Progenitor cell of endocrine pancreas (in vitro differentiated cells): ENCODE measurements around the gene RAP1GDS1. TPM values are rescaled to one million over a fixed set of nuclear protein-coding genes. Genes with fewer than 3 reads are reported as not detected.

Experiments
- DNase-seq: peaks from one replicate; pipeline ENCODE4 v3.0.0; 2021; ENCODE audit warnings: low spot score; ENCODE audit not compliant: unreplicated experiment
- H3K27ac Mint-ChIP-seq: 2 replicates; pipeline ENCODE4 v1.8.0; 2021; ENCODE audit warnings: mild to moderate bottlenecking, moderate library complexity, mixed read lengths
- H3K27me3 Mint-ChIP-seq: 2 replicates; pipeline ENCODE4 v1.8.0; 2021; ENCODE audit warnings: mixed read lengths
- H3K36me3 Mint-ChIP-seq: 2 replicates; pipeline ENCODE4 v1.8.0; 2022; ENCODE audit warnings: mixed read lengths; ENCODE audit not compliant: insufficient read depth
- H3K4me1 Mint-ChIP-seq: 2 replicates; pipeline ENCODE4 v1.8.0; 2021; ENCODE audit warnings: low read depth, mixed read lengths
- H3K4me3 Mint-ChIP-seq: 2 replicates; pipeline ENCODE4 v1.8.0; 2021; ENCODE audit warnings: low read depth, mild to moderate bottlenecking, moderate library complexity, mixed read lengths
- H3K9me3 Mint-ChIP-seq: 2 replicates; pipeline ENCODE4 v1.8.0; 2021; ENCODE audit warnings: low read depth, mixed read lengths
- CTCF ChIP-seq: fragments of 200-600 bp; sonication (generic); IDR thresholded peaks from one replicate; pipeline ENCODE4 v1.5.0; 2021; ENCODE audit warnings: antibody characterized with exemption, mild to moderate bottlenecking; ENCODE audit not compliant: unreplicated experiment
- total RNA-seq: library from RNA; stranded (reverse); gene quantifications from 2 replicates; pipeline ENCODE4 v1.2.1, GENCODE V29; 2021

The RAP1GDS1 gene
- total RNA-seq, 1 donor from 2014 or later, result 24.4 TPM

- H3K27ac Mint-ChIP-seq, result no peak overlapping the region
- no peak for TF ChIP-seq CTCF
- no peaks in the 10 kb centered on the region for H3K27me3 Mint-ChIP-seq
- no peaks in the 10 kb centered on the region for H3K36me3 Mint-ChIP-seq
- H3K9me3 Mint-ChIP-seq, result no peaks in the 10 kb centered on the region
- peaks cover 16% of the 10 kb centered on the region for H3K4me1 Mint-ChIP-seq
- H3K4me3 Mint-ChIP-seq, result no peak overlapping the region
- no peak for DNase-seq
Measured at GRCh38 chr4:98385831-98386230, 124.6 kb downstream of the RAP1GDS1 start.

GRCh38 chr4:98387345-98388026 lies 126.3 kb downstream of the RAP1GDS1 start:
- H3K4me3 Mint-ChIP-seq, result no peak overlapping the region
- no peak overlapping the region for H3K27ac Mint-ChIP-seq
- peaks cover 13% of the 10 kb centered on the region for H3K4me1 Mint-ChIP-seq
- no peaks in the 10 kb centered on the region for H3K36me3 Mint-ChIP-seq
- DNase-seq, result no peak
- no peaks in the 10 kb centered on the region for H3K9me3 Mint-ChIP-seq
- H3K27me3 Mint-ChIP-seq, result no peaks in the 10 kb centered on the region
- TF ChIP-seq CTCF, result no peak

GRCh38 chr4:98394134-98394533 lies 132.9 kb downstream of the RAP1GDS1 start:
- no peak overlapping the region for H3K27ac Mint-ChIP-seq
- H3K4me3 Mint-ChIP-seq, result no peak overlapping the region
- DNase-seq, result no peak
- no peaks in the 10 kb centered on the region for H3K4me1 Mint-ChIP-seq
- TF ChIP-seq CTCF, result no peak
- H3K36me3 Mint-ChIP-seq, result peaks cover 4% of the 10 kb centered on the region
- H3K27me3 Mint-ChIP-seq, result no peaks in the 10 kb centered on the region
- H3K9me3 Mint-ChIP-seq, result peaks cover 3% of the 10 kb centered on the region

- H3K36me3 Mint-ChIP-seq, result peaks cover 3% of the 10 kb centered on the region
- TF ChIP-seq CTCF, result no peak
- H3K4me3 Mint-ChIP-seq, result no peak overlapping the region
- DNase-seq, result no peak
- no peak overlapping the region for H3K27ac Mint-ChIP-seq
- H3K9me3 Mint-ChIP-seq, result peaks cover 4% of the 10 kb centered on the region
- no peaks in the 10 kb centered on the region for H3K4me1 Mint-ChIP-seq
- no peaks in the 10 kb centered on the region for H3K27me3 Mint-ChIP-seq
Measured at GRCh38 chr4:98399915-98400314, 138.7 kb downstream of the RAP1GDS1 start.

- no peak for DNase-seq
- Mint-ChIP-seq H3K36me3 (peaks cover 5% of the 10 kb centered on the region), H3K27me3 (no peaks in the 10 kb centered on the region), H3K4me1 (no peaks in the 10 kb centered on the region), H3K9me3 (no peaks in the 10 kb centered on the region), H3K27ac (no peak overlapping the region), H3K4me3 (no peak overlapping the region)
- TF ChIP-seq CTCF, result no peak
Measured at GRCh38 chr4:98406819-98407218, 145.6 kb downstream of the RAP1GDS1 start.
